Uterus (tissue), 4 donors: ENCODE data around the gene SLC12A1. TPM values are rescaled to one million over a fixed set of nuclear protein-coding genes. Genes with fewer than 3 reads are reported as not detected.
A peak's percentile ranks its signal among the peaks of the same experiment; 100 is the strongest.

Source experiments
- DNase-seq, 2 donors: peaks; one replicate each; pipeline ENCODE4 v3.0.0-alpha.2; 2019 to 2020
- H3K27ac ChIP-seq, 2 donors: fragments of 200-600 bp; sonication (generic); 1 replicate in 1 of 2; 2 replicates in 1 of 2; pipeline ENCODE4 v1.5.1; 2016 to 2018
- H3K27me3 ChIP-seq, 2 donors: fragments of 200-600 bp; sonication (generic); one replicate each; pipeline ENCODE4 v1.5.1; 2018 to 2019; ENCODE audit warnings: control low read depth in 1 of 2
- H3K36me3 ChIP-seq, 2 donors: fragments of 200-600 bp; sonication (generic); one replicate each; pipeline ENCODE4 v1.5.1; 2019; ENCODE audit warnings: control low read depth in 1 of 2
- H3K4me1 ChIP-seq, 2 donors: fragments of 200-600 bp; sonication (generic); one replicate each; pipeline ENCODE4 v1.5.1; 2018 to 2019; ENCODE audit warnings: control low read depth in 1 of 2
- H3K4me3 ChIP-seq, 2 donors: fragments of 200-600 bp; sonication (generic); 1 replicate in 1 of 2; 2 replicates in 1 of 2; pipeline ENCODE4 v1.5.1; 2018 to 2019; ENCODE audit warnings: mild to moderate bottlenecking in 1 of 2
- H3K9me3 ChIP-seq, 2 donors: fragments of 200-600 bp; sonication (generic); one replicate each; pipeline ENCODE4 v1.5.1; 2019; ENCODE audit warnings: control low read depth in 1 of 2
- POLR2A ChIP-seq, 2 donors: fragments of 450-650 bp; IDR thresholded peaks; one replicate each; pipeline ENCODE4 v1.6.1; 2016; ENCODE audit warnings: antibody characterized with exemption in 2 of 2, mild to moderate bottlenecking in 1 of 2, moderate library complexity in 1 of 2
- intact Hi-C: fragments of 100-400 bp; cut with DNase I; formaldehyde crosslinking; loops from one replicate; pipeline ENCODE4 v1.15.1; 2023; ENCODE audit warnings: low total_unique reads
- total RNA-seq, 4 donors: library from RNA; depleted of rRNA in 3 of 4; stranded (reverse); fragments of >200 nt in 3 of 4; gene quantifications; one replicate each; pipeline versions ENCODE4 v1.1.0 to v1.2.4, GENCODE V29; 2014 to 2023
- TF ChIP-seq, protein P1 (sequence below), 4 experiments: fragments of 200-600 bp in 2 of 4; fragments of 450-650 bp in 2 of 4; sonication (generic) in 2 of 4; IDR thresholded peaks; one replicate each; pipeline ENCODE4 v1.5.1; 2016 to 2019; ENCODE audit warnings: antibody characterized with exemption in 4 of 4, mild to moderate bottlenecking in 2 of 4, moderate library complexity in 1 of 4
- donor health status: DM: yes; HTN: yes; CAD: no.

Gene SLC12A1
- total RNA-seq, 4 donors from 2014 or later = 0.41 TPM; not detected in 3

DNA sequence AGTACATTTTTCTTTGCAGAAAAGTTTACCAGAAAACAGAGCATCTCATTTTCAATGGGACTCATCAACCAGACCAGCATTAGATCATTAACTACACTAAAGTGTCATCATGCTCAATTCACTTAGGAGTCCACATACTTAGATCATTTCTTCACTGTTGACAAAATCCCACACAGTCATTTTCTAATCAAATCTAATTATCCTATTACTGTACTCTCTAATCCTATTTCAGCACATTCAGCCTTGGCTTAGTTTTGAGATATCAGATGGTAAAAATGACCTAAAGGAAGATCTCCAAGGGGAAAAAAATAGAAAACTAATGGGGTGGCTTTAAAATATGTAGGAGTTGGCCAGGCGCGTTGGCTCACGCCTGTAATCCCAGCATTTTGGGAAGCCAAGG is 19.8 kb upstream of the SLC12A1 start:
- H3K27me3 ChIP-seq = no peaks in the 10 kb centered on the region
- TF ChIP-seq, protein P1, sequence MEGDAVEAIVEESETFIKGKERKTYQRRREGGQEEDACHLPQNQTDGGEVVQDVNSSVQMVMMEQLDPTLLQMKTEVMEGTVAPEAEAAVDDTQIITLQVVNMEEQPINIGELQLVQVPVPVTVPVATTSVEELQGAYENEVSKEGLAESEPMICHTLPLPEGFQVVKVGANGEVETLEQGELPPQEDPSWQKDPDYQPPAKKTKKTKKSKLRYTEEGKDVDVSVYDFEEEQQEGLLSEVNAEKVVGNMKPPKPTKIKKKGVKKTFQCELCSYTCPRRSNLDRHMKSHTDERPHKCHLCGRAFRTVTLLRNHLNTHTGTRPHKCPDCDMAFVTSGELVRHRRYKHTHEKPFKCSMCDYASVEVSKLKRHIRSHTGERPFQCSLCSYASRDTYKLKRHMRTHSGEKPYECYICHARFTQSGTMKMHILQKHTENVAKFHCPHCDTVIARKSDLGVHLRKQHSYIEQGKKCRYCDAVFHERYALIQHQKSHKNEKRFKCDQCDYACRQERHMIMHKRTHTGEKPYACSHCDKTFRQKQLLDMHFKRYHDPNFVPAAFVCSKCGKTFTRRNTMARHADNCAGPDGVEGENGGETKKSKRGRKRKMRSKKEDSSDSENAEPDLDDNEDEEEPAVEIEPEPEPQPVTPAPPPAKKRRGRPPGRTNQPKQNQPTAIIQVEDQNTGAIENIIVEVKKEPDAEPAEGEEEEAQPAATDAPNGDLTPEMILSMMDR (IDR thresholded peaks at IDR 0.05) = no peak
- no peak for TF ChIP-seq POLR2A (IDR thresholded peaks at IDR 0.05)
- H3K36me3 ChIP-seq = no peaks in the 10 kb centered on the region
- H3K4me1 ChIP-seq = no peaks in the 10 kb centered on the region
- H3K9me3 ChIP-seq = no peaks in the 10 kb centered on the region
- H3K4me3 ChIP-seq = no peak overlapping the region
- intact Hi-C loops = no loop called here
- DNase-seq = no peak
- no peak overlapping the region for H3K27ac ChIP-seq

DNA sequence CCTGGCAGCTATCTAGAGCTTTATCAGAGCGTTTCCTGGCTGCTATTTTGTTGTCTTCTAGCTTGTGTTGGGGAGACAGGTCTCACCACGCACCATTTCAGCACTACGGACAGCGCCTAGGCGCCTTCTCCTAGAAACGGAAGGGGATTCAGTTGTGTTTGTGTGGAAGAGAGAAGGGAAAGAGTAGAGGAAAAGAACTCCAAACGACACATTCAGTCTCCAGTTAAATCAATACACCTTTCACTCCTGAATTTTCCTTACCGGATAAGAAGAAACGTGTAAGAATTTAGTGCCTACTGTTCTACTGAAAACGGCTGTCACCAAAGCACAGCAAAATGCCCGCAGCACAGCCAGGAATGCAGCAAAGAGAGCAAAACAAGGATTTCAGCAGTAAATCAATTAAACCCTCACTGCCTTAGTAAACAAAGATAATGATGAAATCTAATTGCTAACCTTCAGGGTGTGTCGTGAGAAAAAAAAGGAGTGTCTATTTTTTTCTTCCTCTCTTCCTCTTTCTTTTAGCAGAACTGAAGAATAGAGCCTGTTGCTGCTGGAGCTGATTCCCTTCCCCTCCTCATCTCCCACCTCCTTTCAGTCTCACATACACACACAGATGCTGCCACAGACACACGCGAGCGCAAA is 15.0 kb upstream of the SLC12A1 start:
- Histone ChIP-seq H3K9me3 (no peaks in the 10 kb centered on the region), H3K27ac (no peak overlapping the region), H3K27me3 (peaks cover 0 to 5% of the 10 kb centered on the region in 2 donors), H3K36me3 (no peaks in the 10 kb centered on the region), H3K4me1 (no peaks in the 10 kb centered on the region), H3K4me3 (no peak overlapping the region)
- intact Hi-C loops = no loop called here
- peak in 1 of 2 donors; percentile 32 for DNase-seq
- no peak for TF ChIP-seq POLR2A (IDR thresholded peaks at IDR 0.05)
- TF ChIP-seq, protein P1 (IDR thresholded peaks at IDR 0.05) = no peak

DNA sequence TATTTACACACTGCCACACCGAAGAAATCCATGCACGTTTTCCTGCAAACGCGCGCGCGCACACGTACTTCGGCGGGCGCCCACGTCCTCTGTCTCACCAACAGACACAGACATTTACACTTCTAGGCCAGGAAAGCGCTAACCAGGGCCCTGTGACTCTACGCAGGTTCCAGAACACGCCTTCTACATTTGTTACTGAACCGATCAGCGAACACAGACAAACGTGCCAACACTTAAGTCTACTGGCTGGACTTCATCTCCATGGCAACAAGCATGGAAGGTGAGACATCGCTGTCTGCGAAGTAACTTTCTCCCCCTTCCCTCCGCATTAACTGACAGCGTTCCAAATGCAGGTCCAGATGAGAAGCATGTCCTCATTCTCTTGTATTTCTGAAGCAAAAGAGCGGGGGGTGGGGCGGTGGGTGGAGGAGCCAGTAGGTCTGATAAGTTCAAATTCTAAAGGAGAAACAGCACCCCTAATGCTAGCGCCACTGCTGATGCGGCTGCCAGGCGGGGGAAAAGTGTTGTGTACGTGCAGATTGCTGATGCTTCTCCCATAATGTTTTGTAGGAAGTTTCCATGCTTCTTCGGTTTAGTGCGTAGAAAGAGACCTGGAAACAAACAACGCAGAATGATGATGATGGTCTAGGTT is 14.4 kb upstream of the SLC12A1 start, which contains the start of gene CTXN2:
CTXN2 (plus strand) TSS at position 92 of the 652 bp plus-strand sequence. CDS start 9,636 bp downstream, outside the sequence.
- Histone ChIP-seq H3K27ac (no peak within 1 kb of the TSS), H3K4me1 (no peaks in the 10 kb centered on the region), H3K4me3 (no peak within 1 kb of the TSS), H3K36me3 (no peaks in the 10 kb centered on the region), H3K9me3 (no peaks in the 10 kb centered on the region), H3K27me3 (peaks cover 0 to 5% of the 10 kb centered on the region in 2 donors)
- intact Hi-C loops = no loop called here
- DNase-seq = no peak
- no peak for TF ChIP-seq POLR2A (IDR thresholded peaks at IDR 0.05)
- TF ChIP-seq, protein P1 (IDR thresholded peaks at IDR 0.05) = no peak

DNA sequence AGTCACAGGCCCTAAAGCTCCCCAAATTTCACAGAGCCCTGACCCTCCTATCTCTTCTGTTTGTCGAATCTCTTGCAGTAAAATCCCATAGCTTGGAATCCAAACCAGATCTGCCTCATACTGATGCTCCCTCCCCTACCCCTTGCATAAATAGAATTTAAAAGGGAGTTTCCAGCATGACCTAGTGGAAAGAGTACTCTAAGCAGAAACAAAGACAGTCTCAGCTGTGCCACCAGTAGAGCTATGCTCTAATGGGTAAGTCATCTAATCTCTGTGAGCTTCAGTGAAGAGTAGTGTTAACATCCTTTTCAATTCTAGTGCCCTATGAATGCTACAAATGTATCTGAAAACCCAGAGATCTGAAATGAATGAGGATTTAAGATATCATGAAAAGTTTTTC is 4.0 kb upstream of the SLC12A1 start:
- Histone ChIP-seq H3K27ac (no peak overlapping the region), H3K4me3 (no peak overlapping the region), H3K36me3 (no peaks in the 10 kb centered on the region), H3K4me1 (no peaks in the 10 kb centered on the region), H3K27me3 (no peaks in the 10 kb centered on the region), H3K9me3 (no peaks in the 10 kb centered on the region)
- TF ChIP-seq, protein P1 (IDR thresholded peaks at IDR 0.05) = no peak
- no peak for TF ChIP-seq POLR2A (IDR thresholded peaks at IDR 0.05)
- no peak for DNase-seq
- intact Hi-C loops = no loop called here

DNA sequence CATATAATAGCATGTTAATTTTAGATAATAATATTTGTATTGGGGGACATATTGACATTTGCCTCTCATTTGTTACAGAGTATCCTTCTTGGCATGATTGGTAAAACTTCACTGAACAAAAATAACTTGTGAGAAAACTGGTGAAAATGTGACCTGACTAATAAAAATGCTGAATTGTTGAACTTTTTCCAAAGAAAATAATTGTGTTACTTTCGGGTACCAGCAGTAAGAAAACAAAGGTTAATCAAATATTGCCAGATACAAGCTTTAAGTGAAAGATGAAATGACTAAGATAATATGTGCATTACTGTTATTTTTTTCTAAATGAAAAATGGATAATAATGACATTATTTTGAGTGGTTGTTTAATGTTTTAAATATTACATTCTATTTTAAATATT is 15.2 kb downstream of the SLC12A1 start:
- Histone ChIP-seq H3K9me3 (no peaks in the 10 kb centered on the region), H3K4me1 (no peaks in the 10 kb centered on the region), H3K27me3 (no peaks in the 10 kb centered on the region), H3K27ac (no peak overlapping the region), H3K36me3 (no peaks in the 10 kb centered on the region), H3K4me3 (no peak overlapping the region)
- TF ChIP-seq POLR2A (IDR thresholded peaks at IDR 0.05) = no peak
- TF ChIP-seq, protein P1 (IDR thresholded peaks at IDR 0.05) = no peak
- DNase-seq = no peak
- intact Hi-C loops = no loop called here
